Gastrocnemius medialis (tissue), 4 donors: Measurements from ENCODE around the gene ARIH1.

Experiments
- CTCF ChIP-seq, 5 experiments: fragments of 450-650 bp in 3 of 5; fragments of 200-600 bp in 2 of 5; sonication (generic) in 2 of 5; IDR thresholded peaks in 4 of 5; conservative IDR thresholded peaks in 1 of 5; 1 replicate in 4 of 5; 2 replicates in 1 of 5; pipeline ENCODE4 v1.5.1; 2016 to 2019; ENCODE audit warnings: antibody characterized with exemption in 5 of 5, mild to moderate bottlenecking in 3 of 5, moderate library complexity in 3 of 5
- POLR2A ChIP-seq, 2 donors: fragments of 450-650 bp; IDR thresholded peaks; one replicate each; pipeline ENCODE4 v1.6.1; 2017; ENCODE audit warnings: antibody characterized with exemption in 2 of 2, mild to moderate bottlenecking in 2 of 2, moderate library complexity in 2 of 2

DNA sequence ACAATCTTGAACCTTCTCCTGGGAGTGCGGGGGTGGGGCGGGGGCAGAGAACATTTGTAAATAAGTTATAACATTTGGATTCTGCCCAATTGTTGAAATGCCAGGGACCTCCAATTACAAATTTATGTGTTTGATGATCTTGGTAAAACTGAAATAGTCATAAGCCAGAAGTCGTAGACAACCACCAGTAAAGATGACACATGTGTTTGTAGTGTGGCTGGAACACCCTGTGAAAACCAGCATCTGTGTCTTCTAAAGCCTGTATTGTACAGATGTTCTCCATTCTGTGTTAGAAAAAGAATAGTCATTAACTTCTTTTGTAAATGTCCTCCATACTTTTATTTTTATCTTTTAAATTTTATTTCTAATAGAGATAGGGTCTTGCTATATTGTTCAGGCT, 61.8 kb downstream of the ARIH1 start:
- no peak for TF ChIP-seq CTCF (IDR thresholded peaks at IDR 0.05 in 4 of 5, conservative IDR thresholded peaks at IDR 0.05 in 1 of 5)
- TF ChIP-seq POLR2A (IDR thresholded peaks at IDR 0.05) = no peak
